GM12892 (cell line): ENCODE measurements around the gene PKP1.

ENCODE experiments used
- POLR2A ChIP-seq: IDR thresholded peaks from 2 replicates; pipeline ENCODE4 v1.6.1; 2011; ENCODE audit warnings: low read depth, low read length, control low read depth
- POLR2AphosphoS5 ChIP-seq: IDR thresholded peaks from 2 replicates; pipeline ENCODE4 v1.6.1; 2011; ENCODE audit warnings: low read depth, low read length, control low read depth
- TAF1 ChIP-seq: IDR thresholded peaks from 2 replicates; pipeline ENCODE4 v1.6.1; 2011; ENCODE audit warnings: low read depth, mild to moderate bottlenecking, control low read depth, low read length, borderline replicate concordance

GRCh38 chr1:201326710-201327109, 43.4 kb downstream of the PKP1 start:
- no peak for TF ChIP-seq POLR2AphosphoS5
- TF ChIP-seq POLR2A, result no peak
- no peak for TF ChIP-seq TAF1
